ENCODE results near the gene HOXD10. TPM values are rescaled to one million over a fixed set of nuclear protein-coding genes. Genes with fewer than 3 reads are reported as not detected.

HOXD10 gene
- total RNA-seq, 3 donors from 2014 or later = 1.6 to 5.2 TPM; not detected in 1

GRCh38 chr2:176142281-176142680 is 25.7 kb downstream of the HOXD10 start:
- H3K27ac ChIP-seq = no peak overlapping the region
- no peak overlapping the region for H3K4me3 ChIP-seq
- peaks cover 0 to 8% of the 10 kb centered on the region in 2 donors for H3K4me1 ChIP-seq
- no peaks in the 10 kb centered on the region for H3K36me3 ChIP-seq
- no peak for DNase-seq (ENCODE audit: low spot score in 2 of 2)
- H3K9me3 ChIP-seq = no peaks in the 10 kb centered on the region
- TF ChIP-seq POLR2A (IDR thresholded peaks at IDR 0.05) = no peak
- TF ChIP-seq CTCF (IDR thresholded peaks at IDR 0.05) = no peak
- TF ChIP-seq POLR2AphosphoS5 (IDR thresholded peaks at IDR 0.05) = no peak
- intact Hi-C loops (cut with DNase I; ENCODE audit: low total_unique reads) = no loop called here
- peaks cover 0 to 82% of the 10 kb centered on the region in 2 donors for H3K27me3 ChIP-seq

DNA sequence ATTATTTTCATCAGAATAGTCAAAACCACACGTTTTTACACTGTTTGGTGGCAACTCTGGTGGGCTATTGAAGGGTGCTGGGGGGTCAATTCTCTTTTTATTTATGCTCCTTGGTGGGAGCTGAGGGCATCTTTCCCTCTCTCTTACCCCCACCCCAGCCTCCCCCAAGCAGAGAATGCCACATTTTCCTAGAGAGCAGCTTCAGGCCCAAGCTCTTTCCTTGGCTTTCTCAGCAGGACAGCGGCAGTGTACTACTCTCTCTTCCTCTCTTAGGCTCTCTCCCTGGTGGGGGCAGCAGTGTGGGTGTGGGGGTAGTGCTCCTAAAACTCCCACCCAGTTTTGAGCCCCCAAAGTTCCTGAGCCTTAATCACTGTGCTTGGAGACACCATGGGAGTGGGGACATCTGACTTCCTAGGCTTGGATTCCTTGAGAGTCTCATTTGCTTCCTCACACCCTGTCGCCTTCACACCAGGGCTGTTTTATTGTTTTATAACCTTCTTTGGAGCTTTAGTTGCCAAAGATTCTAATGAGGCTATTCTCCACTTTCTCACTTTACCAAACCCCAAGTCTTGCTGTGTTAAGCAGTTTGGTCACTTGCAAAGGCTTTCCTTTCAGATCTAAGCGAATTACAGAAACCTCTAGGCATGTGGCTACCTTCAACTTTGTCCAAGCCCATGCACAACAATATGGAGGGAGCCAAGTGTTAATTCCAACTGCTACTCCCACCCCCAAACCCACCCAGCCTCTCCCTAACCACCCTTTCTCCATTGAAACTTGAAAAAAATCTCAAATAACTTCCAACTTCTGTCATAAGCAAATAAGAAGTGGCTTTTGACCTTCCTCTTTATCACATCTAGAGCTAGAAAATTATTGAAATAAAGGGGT is 28.7 kb downstream of the HOXD10 start:
- no peak overlapping the region for H3K27ac ChIP-seq
- H3K36me3 ChIP-seq = no peaks in the 10 kb centered on the region
- intact Hi-C loops (cut with DNase I; ENCODE audit: low total_unique reads) = no loop called here
- no peak for DNase-seq (ENCODE audit: low spot score in 2 of 2)
- TF ChIP-seq POLR2A (IDR thresholded peaks at IDR 0.05) (no peak), POLR2AphosphoS5 (IDR thresholded peaks at IDR 0.05) (no peak), CTCF (IDR thresholded peaks at IDR 0.05) (no peak)
- no peaks in the 10 kb centered on the region for H3K9me3 ChIP-seq
- H3K27me3 ChIP-seq = peaks cover 0 to 81% of the 10 kb centered on the region in 2 donors
- no peak overlapping the region for H3K4me3 ChIP-seq
- H3K4me1 ChIP-seq = peaks cover 0 to 3% of the 10 kb centered on the region in 2 donors

GRCh38 chr2:176146101-176146500 is 29.5 kb downstream of the HOXD10 start:
- H3K4me1 ChIP-seq = no peaks in the 10 kb centered on the region
- intact Hi-C loops (cut with DNase I; ENCODE audit: low total_unique reads) = no loop called here
- TF ChIP-seq POLR2A (IDR thresholded peaks at IDR 0.05) = no peak
- TF ChIP-seq CTCF (IDR thresholded peaks at IDR 0.05) = no peak
- TF ChIP-seq POLR2AphosphoS5 (IDR thresholded peaks at IDR 0.05) = no peak
- H3K36me3 ChIP-seq = no peaks in the 10 kb centered on the region
- no peak overlapping the region for H3K4me3 ChIP-seq
- peaks cover 0 to 81% of the 10 kb centered on the region in 2 donors for H3K27me3 ChIP-seq
- no peaks in the 10 kb centered on the region for H3K9me3 ChIP-seq
- no peak for DNase-seq (ENCODE audit: low spot score in 2 of 2)
- no peak overlapping the region for H3K27ac ChIP-seq

DNA sequence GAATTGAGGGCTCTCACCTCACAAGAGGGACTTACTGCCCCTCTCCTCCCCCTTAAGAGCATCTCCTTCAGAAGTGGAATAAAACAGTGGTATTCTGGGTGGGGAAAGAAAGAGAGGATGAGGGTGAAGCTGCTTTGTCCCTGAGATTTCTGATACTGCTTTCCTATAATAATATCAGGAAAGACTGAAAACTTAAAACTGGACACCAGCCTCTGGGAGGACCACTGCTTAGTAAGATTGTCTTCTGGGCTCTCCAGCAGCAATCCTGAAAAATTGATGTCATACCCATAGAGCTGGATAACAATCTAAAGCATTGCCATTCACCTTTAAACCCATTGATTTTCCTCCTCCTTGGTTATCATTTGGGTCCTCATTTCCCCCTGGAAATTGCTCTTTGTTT is 30.1 kb downstream of the HOXD10 start:
- Histone ChIP-seq H3K9me3 (no peaks in the 10 kb centered on the region), H3K4me3 (no peak overlapping the region), H3K4me1 (no peaks in the 10 kb centered on the region), H3K27me3 (peaks cover 1 to 84% of the 10 kb centered on the region in 2 donors), H3K36me3 (no peaks in the 10 kb centered on the region), H3K27ac (no peak overlapping the region)
- intact Hi-C loops (cut with DNase I; ENCODE audit: low total_unique reads) = no loop called here
- no peak for DNase-seq (ENCODE audit: low spot score in 2 of 2)
- TF ChIP-seq POLR2A (IDR thresholded peaks at IDR 0.05) (no peak), CTCF (IDR thresholded peaks at IDR 0.05) (no peak), POLR2AphosphoS5 (IDR thresholded peaks at IDR 0.05) (no peak)

DNA sequence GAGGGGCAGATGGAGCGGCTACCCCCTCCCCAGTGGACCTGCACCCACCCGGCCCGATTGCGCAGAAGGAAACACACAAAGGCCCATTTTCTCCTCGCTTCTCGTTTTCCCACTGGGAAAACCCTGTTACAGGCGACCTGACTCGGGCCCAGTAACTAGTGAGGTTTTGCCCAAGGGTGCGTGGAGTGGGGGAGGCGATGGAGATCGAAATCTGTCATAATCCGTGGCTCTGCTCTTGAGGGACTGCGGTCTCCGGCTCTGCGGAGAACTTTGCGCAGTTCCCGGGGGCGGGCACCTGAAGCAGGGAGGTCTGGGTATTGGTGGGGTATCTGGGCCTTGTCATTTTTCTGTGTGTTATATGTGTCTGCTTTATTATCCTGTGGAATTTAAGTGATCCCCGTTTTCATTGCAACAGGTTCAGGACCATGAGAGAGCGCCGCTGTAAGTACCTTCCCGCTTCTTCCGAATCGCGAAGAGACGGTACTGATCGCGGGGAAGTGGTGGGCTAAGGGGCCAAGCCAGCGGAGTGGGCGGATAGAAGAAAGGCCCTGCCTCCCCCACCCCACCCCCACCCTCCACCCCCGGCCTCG is 30.7 kb downstream of the HOXD10 start:
- TF ChIP-seq POLR2A (IDR thresholded peaks at IDR 0.05) (no peak), POLR2AphosphoS5 (IDR thresholded peaks at IDR 0.05) (no peak), CTCF (IDR thresholded peaks at IDR 0.05) (no peak)
- Histone ChIP-seq H3K27me3 (peaks cover 4 to 90% of the 10 kb centered on the region in 2 donors), H3K36me3 (no peaks in the 10 kb centered on the region), H3K4me1 (no peaks in the 10 kb centered on the region), H3K27ac (no peak overlapping the region), H3K9me3 (no peaks in the 10 kb centered on the region), H3K4me3 (no peak overlapping the region)
- intact Hi-C loops (cut with DNase I; ENCODE audit: low total_unique reads) = no loop called here
- DNase-seq (ENCODE audit: low spot score in 2 of 2) = no peak
